Heart left ventricle (tissue), 13 donors: ENCODE measurements around the gene HSPA14.

Experiments used
- CTCF ChIP-seq, 12 donors: fragments of 200-600 bp; sonication (generic) in 4 of 12; IDR thresholded peaks; one replicate each; pipeline versions ENCODE4 v1.5.0 to v1.8.0; 2018 to 2022; ENCODE audit warnings: antibody characterized with exemption in 12 of 12, mild to moderate bottlenecking in 5 of 12
- POLR2A ChIP-seq, 2 donors: fragments of 450-650 bp; IDR thresholded peaks; one replicate each; pipeline ENCODE4 v1.6.1; 2017; ENCODE audit warnings: antibody characterized with exemption in 2 of 2, mild to moderate bottlenecking in 2 of 2, moderate library complexity in 2 of 2
- donor health status: ischemic (EF 13 %, LVEDD 7.1; RV severe dilation, severe dysfunction).
- donor health status: DM: no; HTN: yes; CAD: no.
- donor health status: DM: no; HTN: no; CAD: no.
- donor health status: ischemic (EF 25% LVEDD 6.9; RV normal size, moderate dysfunction).
- donor health status: ischemic (EF 25% LVEDD 5.7; RV mildly dilated, moderate dysfunction).
- donor health status: ischemic (EF 35%, LVEDD 5.7; RV mildly dilated, moderate dysfunction).
- donor health status: nonischemic (EF 11% LVEDD 7.7; RV severe dilation, severe dysfunction).
- donor health status: DM: yes; HTN: yes; CAD: no.
- donor health status: PGD.
- donor health status: ischemic (EF 29% LVEDD 5.4; RV normal size, mild dysfunction).
- donor health status: nonischemic (EF 23%, LVEDD 6.1; RV moderate dilation, normal function).

- no peak for TF ChIP-seq CTCF (IDR thresholded peaks at IDR 0.05)
- no peak for TF ChIP-seq POLR2A (IDR thresholded peaks at IDR 0.05)
These were observed 46.0 kb downstream of the HSPA14 start for GRCh38 chr10:14884082-14884481.
